PC-3 (cell line): ENCODE data around the gene AGAP9. TPM values are rescaled to one million over a fixed set of nuclear protein-coding genes. Genes with fewer than 3 reads are reported as not detected.
"Not testable (repeated sequence)": the region's sequence is repeated elsewhere in the genome, so short reads cannot be mapped to it uniquely, and the experiment has no call there.

Experiments used
- ATAC-seq: fragments of 200-7000 bp; cut with Tn5 transposase; 2 replicates; pipeline ENCODE4 v1.9.1; 2020; ENCODE audit warnings: mild to moderate bottlenecking, moderate library complexity
- Bru-seq: library from RNA; stranded (reverse); fragments of 400-500 nt; gene quantifications from one replicate; lab custom pipeline; 2021; lab: Mats Ljungman, UMichigan
- BruChase-seq, 2 experiments: library from RNA; stranded (reverse); fragments of 400-500 nt; gene quantifications; one replicate each; lab custom pipeline; 2021; lab: Mats Ljungman, UMichigan
- BruUV-seq: library from RNA; stranded (reverse); fragments of 400-500 nt; replicated peaks from 2 replicates; lab custom pipeline; 2021; lab: Mats Ljungman, UMichigan
- CTCF ChIA-PET: fragments of 300-600 bp; sonication (Branson Sonifier 250); formaldehyde crosslinking; loops from one replicate; lab custom pipeline; 2022; ENCODE audit warnings: antibody characterized with exemption; lab: Charles Lee
- POLR2A ChIA-PET: fragments of 300-600 bp; sonication (Branson Sonifier 250); formaldehyde crosslinking; loops from one replicate; lab custom pipeline; 2022; ENCODE audit warnings: antibody characterized with exemption; ENCODE audit not compliant: unreplicated experiment; lab: Charles Lee
- DNase-seq: peaks from one replicate; pipeline ENCODE4 v3.0.0-alpha.2; 2015
- H2AFZ ChIP-seq: fragments of 300-600 bp; sonication (generic); 2 replicates; pipeline ENCODE4 v1.6.0; 2016; ENCODE audit warnings: antibody characterized with exemption, low read length
- H3F3A ChIP-seq: fragments of 300-600 bp; sonication (generic); one replicate; pipeline ENCODE4 v1.6.0; 2017; ENCODE audit warnings: antibody characterized with exemption, low read length, control low read depth, mild to moderate bottlenecking; ENCODE audit not compliant: unreplicated experiment
- H3K27ac ChIP-seq: fragments of 300-600 bp; sonication (generic); 2 replicates; pipeline ENCODE4 v1.5.1; 2016; ENCODE audit warnings: mild to moderate bottlenecking, low read length
- H3K27me3 ChIP-seq: fragments of 300-600 bp; sonication (generic); 2 replicates; pipeline ENCODE4 v1.6.1; 2016; ENCODE audit warnings: low read length, mixed read lengths
- H3K36me3 ChIP-seq: fragments of 300-600 bp; sonication (generic); 2 replicates; pipeline ENCODE4 v1.6.1; 2016; ENCODE audit warnings: low read depth, mixed run types, low read length, mixed read lengths
- H3K4me1 ChIP-seq: fragments of 300-600 bp; sonication (generic); 2 replicates; pipeline ENCODE4 v1.5.1; 2016; ENCODE audit warnings: low read length; ENCODE audit not compliant: insufficient read depth
- H3K4me2 ChIP-seq: fragments of 300-600 bp; sonication (generic); 2 replicates; pipeline ENCODE4 v1.6.0; 2016; ENCODE audit warnings: low read length
- H3K4me3 ChIP-seq: fragments of 300-600 bp; sonication (generic); 2 replicates; pipeline ENCODE4 v1.5.1; 2016; ENCODE audit warnings: mild to moderate bottlenecking, low read length, mixed read lengths
- H3K79me2 ChIP-seq: fragments of 300-600 bp; sonication (generic); 2 replicates; pipeline ENCODE4 v1.6.1; 2017; ENCODE audit warnings: low read length, mixed read lengths
- H3K9ac ChIP-seq: fragments of 300-600 bp; sonication (generic); 2 replicates; pipeline ENCODE4 v1.6.0; 2016; ENCODE audit warnings: mild to moderate bottlenecking, low read length
- H3K9me2 ChIP-seq: fragments of 300-600 bp; sonication (generic); replicated peaks from 2 replicates; pipeline ENCODE4 v1.6.1; 2016; ENCODE audit warnings: mixed run types, low read length, mixed read lengths
- H3K9me3 ChIP-seq: fragments of 300-600 bp; sonication (generic); 2 replicates; pipeline ENCODE4 v1.6.1; 2016; ENCODE audit warnings: low read length, mixed read lengths
- H4K20me1 ChIP-seq: fragments of 300-600 bp; sonication (generic); 2 replicates; pipeline ENCODE4 v1.6.1; 2016; ENCODE audit warnings: low read length, mixed read lengths
- intact Hi-C: fragments of 100-400 bp; cut with micrococcal nuclease; formaldehyde crosslinking; loops from 2 replicates; pipeline ENCODE4 v1.9.0; 2023
- long read RNA-seq: library from polyadenylated mRNA; unstranded; transcript quantifications from one replicate; pipeline ENCODE4 v2.0.0, GENCODE V29; 2021; ENCODE audit not compliant: unreplicated experiment
- total RNA-seq: library from RNA; depleted of rRNA; stranded (reverse); fragments of >200 nt; gene quantifications from 2 replicates; pipeline ENCODE4 v1.2.3, GENCODE V29; 2014; rRNA removed

The AGAP9 gene
- total RNA-seq (5.6 and 7.1 TPM in 2 replicates), Bru-seq, nascent RNA (percentile 63 among the genes with signal in this experiment), BruChase-seq, experiment 1, labeled RNA remaining after a 6-hour chase (percentile 68 among the genes with signal in this experiment), BruChase-seq, experiment 2, labeled RNA remaining after a 2-hour chase (percentile 69 among the genes with signal in this experiment)
- long read RNA-seq, partial matches to known transcripts: 0 of 3 reads
- long read RNA-seq, other reads (novel, unspliced or antisense): 3 of 3 reads

- CTCF ChIA-PET, H3K9ac ChIP-seq, H3K9me3 ChIP-seq, H3K4me1 ChIP-seq, H3K27me3 ChIP-seq, POLR2A ChIA-PET, DNase-seq, H3K27ac ChIP-seq, H3F3A ChIP-seq, H3K9me2 ChIP-seq, H3K36me3 ChIP-seq, H3K4me3 ChIP-seq, H2AFZ ChIP-seq, BruUV-seq, H3K79me2 ChIP-seq, H4K20me1 ChIP-seq, ATAC-seq, H3K4me2 ChIP-seq, intact Hi-C loops: not testable (repeated sequence)
These were observed at the start of gene AGAP9 for GRCh38 chr10:47523475-47523874. Gene AGAP9, minus strand, starts transcription at chr10:47523638. Its CDS starts 112 bp downstream, at chr10:47523526.

- H3K36me3 ChIP-seq, DNase-seq, H3K9ac ChIP-seq, intact Hi-C loops, H3K9me3 ChIP-seq, H3F3A ChIP-seq, H3K79me2 ChIP-seq, H3K27ac ChIP-seq, H4K20me1 ChIP-seq, H3K4me2 ChIP-seq, H3K9me2 ChIP-seq, H2AFZ ChIP-seq, CTCF ChIA-PET, POLR2A ChIA-PET, ATAC-seq, H3K4me3 ChIP-seq, H3K4me1 ChIP-seq, BruUV-seq, H3K27me3 ChIP-seq: not testable (repeated sequence)
These were observed 47.9 kb upstream of the AGAP9 start for GRCh38 chr10:47571138-47571912.

GRCh38 chr10:47566757-47567156 lies 43.3 kb upstream of the AGAP9 start:
- ATAC-seq, H3K4me3 ChIP-seq, H3K27ac ChIP-seq, H2AFZ ChIP-seq, H3K79me2 ChIP-seq, DNase-seq, POLR2A ChIA-PET, BruUV-seq, H3K36me3 ChIP-seq, H3K4me2 ChIP-seq, CTCF ChIA-PET, H4K20me1 ChIP-seq, H3K9ac ChIP-seq, H3K9me2 ChIP-seq, H3K9me3 ChIP-seq, H3K4me1 ChIP-seq, intact Hi-C loops, H3F3A ChIP-seq, H3K27me3 ChIP-seq: not testable (repeated sequence)

GRCh38 chr10:47566108-47566699 lies 42.8 kb upstream of the AGAP9 start:
- H3K4me3 ChIP-seq, H3F3A ChIP-seq, DNase-seq, H3K36me3 ChIP-seq, BruUV-seq, intact Hi-C loops, H3K27me3 ChIP-seq, ATAC-seq, H4K20me1 ChIP-seq, H3K27ac ChIP-seq, H3K4me1 ChIP-seq, H3K79me2 ChIP-seq, CTCF ChIA-PET, H2AFZ ChIP-seq, H3K4me2 ChIP-seq, H3K9me3 ChIP-seq, H3K9me2 ChIP-seq, H3K9ac ChIP-seq, POLR2A ChIA-PET: not testable (repeated sequence)

- ATAC-seq, H3K36me3 ChIP-seq, DNase-seq, H2AFZ ChIP-seq, H3K79me2 ChIP-seq, BruUV-seq, intact Hi-C loops, H3K27me3 ChIP-seq, H3K4me2 ChIP-seq, H3K27ac ChIP-seq, H3K4me3 ChIP-seq, H4K20me1 ChIP-seq, POLR2A ChIA-PET, H3F3A ChIP-seq, H3K9ac ChIP-seq, H3K9me2 ChIP-seq, H3K9me3 ChIP-seq, H3K4me1 ChIP-seq, CTCF ChIA-PET: not testable (repeated sequence)
These were observed 42.1 kb upstream of the AGAP9 start for GRCh38 chr10:47565517-47565920.

- H3K4me3 ChIP-seq, H3K4me1 ChIP-seq, H3K4me2 ChIP-seq, DNase-seq, H4K20me1 ChIP-seq, ATAC-seq, H3K9ac ChIP-seq, H3K27ac ChIP-seq, H2AFZ ChIP-seq, POLR2A ChIA-PET, H3K36me3 ChIP-seq, H3K9me3 ChIP-seq, H3K27me3 ChIP-seq, H3K79me2 ChIP-seq, H3F3A ChIP-seq, intact Hi-C loops, CTCF ChIA-PET, H3K9me2 ChIP-seq, BruUV-seq: not testable (repeated sequence)
These were observed 41.5 kb upstream of the AGAP9 start for GRCh38 chr10:47564953-47565352.
